NT2/D1 (cell line): Measurements from ENCODE around the gene ANTKMT.

Experiments
- SUZ12 ChIP-seq: IDR thresholded peaks from 2 replicates; pipeline ENCODE4 v1.6.1; 2011; ENCODE audit not compliant: insufficient read length, insufficient read depth; ENCODE audit errors: extremely low read depth
- YY1 ChIP-seq: IDR thresholded peaks from 2 replicates; pipeline ENCODE4 v1.6.1; 2011; ENCODE audit not compliant: insufficient read length, insufficient read depth

GRCh38 chr16:761625-762513 is 40.9 kb downstream of the ANTKMT start:
- no peak for TF ChIP-seq YY1
- no peak for TF ChIP-seq SUZ12
